T-helper 1 cell treated with Interleukin-12 subunit alpha and Interleukin-12 subunit beta and Interleukin-4 antibody, amounts not matched to agents 30 μg/mL and 1 μg/mL, for 36 hours (primary cell): ENCODE results near the gene CD101.

Source experiments
- H3K27ac Mint-ChIP-seq: one replicate; pipeline ENCODE4 v1.8.0; 2021; ENCODE audit warnings: mild to moderate bottlenecking, mixed read lengths
- H3K27me3 Mint-ChIP-seq: one replicate; pipeline ENCODE4 v1.8.0; 2021; ENCODE audit warnings: low read depth, mixed read lengths
- H3K36me3 Mint-ChIP-seq: one replicate; pipeline ENCODE4 v1.8.0; 2021; ENCODE audit warnings: low read depth, mixed read lengths
- H3K4me1 Mint-ChIP-seq: one replicate; pipeline ENCODE4 v1.8.0; 2021; ENCODE audit warnings: low read depth, mixed read lengths
- H3K4me3 Mint-ChIP-seq: one replicate; pipeline ENCODE4 v1.8.0; 2021; ENCODE audit warnings: mild to moderate bottlenecking, moderate library complexity, mixed read lengths
- H3K9me3 Mint-ChIP-seq: one replicate; pipeline ENCODE4 v1.8.0; 2021; ENCODE audit warnings: mixed read lengths

CD101 gene

GRCh38 chr1:117067533-117068370 lies 66.2 kb downstream of the CD101 start:
- peaks cover 24% of the 10 kb centered on the region for H3K4me1 Mint-ChIP-seq
- peaks cover 35% of the 10 kb centered on the region for H3K36me3 Mint-ChIP-seq
- H3K27ac Mint-ChIP-seq, result peak overlapping the region; percentile 17
- no peak overlapping the region for H3K4me3 Mint-ChIP-seq
- no peaks in the 10 kb centered on the region for H3K9me3 Mint-ChIP-seq
- H3K27me3 Mint-ChIP-seq, result no peaks in the 10 kb centered on the region

- H3K36me3 Mint-ChIP-seq, result peaks cover 33% of the 10 kb centered on the region
- H3K27me3 Mint-ChIP-seq, result no peaks in the 10 kb centered on the region
- H3K9me3 Mint-ChIP-seq, result no peaks in the 10 kb centered on the region
- H3K4me1 Mint-ChIP-seq, result peaks cover 18% of the 10 kb centered on the region
- H3K4me3 Mint-ChIP-seq, result no peak overlapping the region
- H3K27ac Mint-ChIP-seq, result no peak overlapping the region
Observed at GRCh38 chr1:117068580-117068979, 67.0 kb downstream of the CD101 start.

GRCh38 chr1:117069220-117069844 lies 67.8 kb downstream of the CD101 start:
- Mint-ChIP-seq H3K4me1 (peaks cover 12% of the 10 kb centered on the region), H3K4me3 (no peak overlapping the region), H3K9me3 (no peaks in the 10 kb centered on the region), H3K27ac (no peak overlapping the region), H3K27me3 (no peaks in the 10 kb centered on the region), H3K36me3 (peaks cover 35% of the 10 kb centered on the region)

DNA sequence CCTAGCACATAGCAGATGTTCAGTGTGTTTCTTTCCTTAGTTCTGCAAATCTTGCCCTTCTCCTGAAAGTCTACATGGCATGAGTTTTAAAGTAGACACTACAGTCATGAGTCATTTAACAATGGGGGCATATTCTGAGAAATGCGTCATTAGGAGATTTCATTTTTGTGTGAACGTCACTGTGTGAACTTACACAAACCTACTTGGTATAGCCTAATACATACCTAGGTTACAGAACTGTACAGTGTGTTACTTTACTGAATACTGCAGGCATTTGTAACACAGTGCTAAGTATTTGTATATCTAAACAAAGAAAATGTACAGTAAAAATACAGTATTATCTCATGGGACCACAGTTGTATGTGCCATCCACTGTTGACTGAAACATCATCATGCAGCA lies 68.6 kb downstream of the CD101 start:
- Mint-ChIP-seq H3K36me3 (peaks cover 35% of the 10 kb centered on the region), H3K27me3 (no peaks in the 10 kb centered on the region), H3K9me3 (no peaks in the 10 kb centered on the region), H3K4me1 (peaks cover 10% of the 10 kb centered on the region), H3K27ac (no peak overlapping the region), H3K4me3 (no peak overlapping the region)

DNA sequence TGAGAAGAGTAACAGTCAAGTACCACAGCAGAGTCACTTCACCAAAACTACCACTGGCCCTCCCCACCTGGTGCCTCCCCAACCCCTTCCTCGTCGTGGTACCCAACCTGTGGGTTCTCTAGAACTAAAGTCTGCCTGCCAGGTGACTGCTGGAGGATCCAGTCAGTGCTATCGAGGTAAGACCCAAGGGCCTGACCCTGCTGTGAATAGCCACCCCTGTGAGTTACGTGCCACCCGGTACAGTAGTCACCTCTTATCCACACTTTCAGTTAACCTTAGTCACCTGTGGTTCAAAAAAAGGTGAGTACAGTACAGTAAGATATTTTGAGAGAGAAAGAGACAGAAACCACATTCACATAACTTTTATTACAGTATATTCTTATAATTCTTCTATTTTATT lies 75.1 kb downstream of the CD101 start:
- peaks cover 10% of the 10 kb centered on the region for H3K4me1 Mint-ChIP-seq
- peaks cover 58% of the 10 kb centered on the region for H3K36me3 Mint-ChIP-seq
- no peaks in the 10 kb centered on the region for H3K9me3 Mint-ChIP-seq
- peak overlapping the region; percentile 2 for H3K27ac Mint-ChIP-seq
- no peak overlapping the region for H3K4me3 Mint-ChIP-seq
- H3K27me3 Mint-ChIP-seq, result no peaks in the 10 kb centered on the region

GRCh38 chr1:117077267-117077666 lies 75.7 kb downstream of the CD101 start:
- H3K36me3 Mint-ChIP-seq, result peaks cover 57% of the 10 kb centered on the region
- peak overlapping the region; percentile 16 for H3K27ac Mint-ChIP-seq
- peaks cover 8% of the 10 kb centered on the region for H3K4me1 Mint-ChIP-seq
- H3K4me3 Mint-ChIP-seq, result no peak overlapping the region
- no peaks in the 10 kb centered on the region for H3K27me3 Mint-ChIP-seq
- H3K9me3 Mint-ChIP-seq, result no peaks in the 10 kb centered on the region

DNA sequence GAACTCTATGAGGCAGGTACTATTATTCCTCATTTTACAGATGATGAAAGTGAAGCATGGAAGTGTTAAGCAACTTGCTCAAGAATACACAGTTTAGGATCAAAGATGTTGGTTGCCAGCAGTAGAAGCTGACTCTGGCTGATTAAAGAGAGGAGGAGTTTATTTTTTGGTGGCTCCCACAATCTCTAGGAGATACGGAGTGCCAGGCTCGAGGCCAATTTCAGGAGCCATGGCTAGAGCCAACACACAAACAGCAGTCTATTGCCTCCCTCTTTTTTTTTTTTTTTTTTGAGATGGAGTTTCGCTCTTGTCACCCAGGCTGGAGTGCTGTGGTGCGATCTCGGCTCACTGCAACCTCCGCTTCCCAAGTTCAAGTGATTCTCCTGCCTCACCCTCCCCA lies 78.2 kb downstream of the CD101 start:
- no peaks in the 10 kb centered on the region for H3K27me3 Mint-ChIP-seq
- H3K4me1 Mint-ChIP-seq, result peaks cover 8% of the 10 kb centered on the region
- H3K27ac Mint-ChIP-seq, result no peak overlapping the region
- peaks cover 61% of the 10 kb centered on the region for H3K36me3 Mint-ChIP-seq
- H3K9me3 Mint-ChIP-seq, result no peaks in the 10 kb centered on the region
- H3K4me3 Mint-ChIP-seq, result no peak overlapping the region

- Mint-ChIP-seq H3K27me3 (no peaks in the 10 kb centered on the region), H3K9me3 (no peaks in the 10 kb centered on the region), H3K4me1 (no peaks in the 10 kb centered on the region), H3K4me3 (no peak overlapping the region), H3K27ac (no peak overlapping the region), H3K36me3 (peaks cover 46% of the 10 kb centered on the region)
Observed at GRCh38 chr1:117084231-117084630, 82.7 kb downstream of the CD101 start.
